Glutamatergic neuron (in vitro differentiated cells): Measurements from ENCODE around the gene CDH2. TPM values are rescaled to one million over a fixed set of nuclear protein-coding genes. Genes with fewer than 3 reads are reported as not detected.

Experiments used
- DNase-seq: peaks from one replicate; pipeline ENCODE4 v3.0.0; 2022
- H3K27ac Mint-ChIP-seq: one replicate; pipeline ENCODE4 v1.8.0; 2020; ENCODE audit warnings: mild to moderate bottlenecking, mixed read lengths, inconsistent platforms; ENCODE audit not compliant: unreplicated experiment
- H3K27me3 Mint-ChIP-seq: one replicate; pipeline ENCODE4 v1.8.0; 2020; ENCODE audit warnings: mild to moderate bottlenecking, moderate library complexity, mixed read lengths, inconsistent platforms; ENCODE audit not compliant: unreplicated experiment
- H3K36me3 Mint-ChIP-seq: one replicate; pipeline ENCODE4 v1.8.0; 2020; ENCODE audit warnings: mild to moderate bottlenecking, mixed read lengths, inconsistent platforms; ENCODE audit not compliant: unreplicated experiment
- H3K4me1 Mint-ChIP-seq: one replicate; pipeline ENCODE4 v1.8.0; 2020; ENCODE audit warnings: mild to moderate bottlenecking, low read depth, mixed read lengths, inconsistent platforms; ENCODE audit not compliant: unreplicated experiment
- H3K4me3 Mint-ChIP-seq: one replicate; pipeline ENCODE4 v1.8.0; 2020; ENCODE audit warnings: mild to moderate bottlenecking, mixed read lengths, inconsistent platforms; ENCODE audit not compliant: unreplicated experiment
- H3K9me3 Mint-ChIP-seq: one replicate; pipeline ENCODE4 v1.8.0; 2020; ENCODE audit warnings: mild to moderate bottlenecking, moderate library complexity, mixed read lengths, inconsistent platforms; ENCODE audit not compliant: unreplicated experiment
- total RNA-seq: library from RNA; stranded (reverse); fragmentation: NEBNext Ultra II Directional; extraction: Animal tissue kit (Norgen Biotek cat#: 25700); gene quantifications from one replicate; pipeline ENCODE4 v1.2.1, GENCODE V29; 2021; ENCODE audit not compliant: unreplicated experiment
- TF ChIP-seq, protein P1 (sequence below): fragments of 200-600 bp; sonication (generic); IDR thresholded peaks from one replicate; pipeline ENCODE4 v1.5.0; 2021; ENCODE audit not compliant: partially characterized antibody, unreplicated experiment

CDH2 gene
- total RNA-seq, 1 donor from 2014 or later, result 224 TPM

DNA sequence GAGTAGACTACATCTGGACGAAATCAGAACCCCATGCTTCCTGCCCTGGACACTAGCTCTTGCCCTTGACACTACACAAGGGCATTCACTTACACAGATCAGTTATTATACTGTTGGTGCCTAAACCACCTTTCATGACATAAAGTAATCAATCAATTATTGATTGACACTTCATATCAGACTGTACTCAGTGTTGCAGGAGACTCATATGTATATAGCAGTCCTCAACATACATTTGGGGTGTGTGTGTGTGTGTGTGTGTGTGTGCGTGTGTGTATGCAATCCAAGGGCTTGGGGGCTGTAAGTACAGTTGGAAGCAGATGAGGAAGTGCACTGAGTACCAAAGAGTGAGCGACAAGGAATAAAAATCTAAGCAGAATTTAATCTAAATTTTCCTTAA is 5.1 kb downstream of the CDH2 start:
- H3K4me3 Mint-ChIP-seq, result peak overlapping the region; percentile 75
- H3K36me3 Mint-ChIP-seq, result no peaks in the 10 kb centered on the region
- TF ChIP-seq, protein P1, sequence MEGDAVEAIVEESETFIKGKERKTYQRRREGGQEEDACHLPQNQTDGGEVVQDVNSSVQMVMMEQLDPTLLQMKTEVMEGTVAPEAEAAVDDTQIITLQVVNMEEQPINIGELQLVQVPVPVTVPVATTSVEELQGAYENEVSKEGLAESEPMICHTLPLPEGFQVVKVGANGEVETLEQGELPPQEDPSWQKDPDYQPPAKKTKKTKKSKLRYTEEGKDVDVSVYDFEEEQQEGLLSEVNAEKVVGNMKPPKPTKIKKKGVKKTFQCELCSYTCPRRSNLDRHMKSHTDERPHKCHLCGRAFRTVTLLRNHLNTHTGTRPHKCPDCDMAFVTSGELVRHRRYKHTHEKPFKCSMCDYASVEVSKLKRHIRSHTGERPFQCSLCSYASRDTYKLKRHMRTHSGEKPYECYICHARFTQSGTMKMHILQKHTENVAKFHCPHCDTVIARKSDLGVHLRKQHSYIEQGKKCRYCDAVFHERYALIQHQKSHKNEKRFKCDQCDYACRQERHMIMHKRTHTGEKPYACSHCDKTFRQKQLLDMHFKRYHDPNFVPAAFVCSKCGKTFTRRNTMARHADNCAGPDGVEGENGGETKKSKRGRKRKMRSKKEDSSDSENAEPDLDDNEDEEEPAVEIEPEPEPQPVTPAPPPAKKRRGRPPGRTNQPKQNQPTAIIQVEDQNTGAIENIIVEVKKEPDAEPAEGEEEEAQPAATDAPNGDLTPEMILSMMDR, result no peak
- no peak for DNase-seq
- peaks cover 18% of the 10 kb centered on the region for H3K4me1 Mint-ChIP-seq
- no peak overlapping the region for H3K27ac Mint-ChIP-seq
- peaks cover 14% of the 10 kb centered on the region for H3K27me3 Mint-ChIP-seq
- H3K9me3 Mint-ChIP-seq, result peaks cover 16% of the 10 kb centered on the region

DNA sequence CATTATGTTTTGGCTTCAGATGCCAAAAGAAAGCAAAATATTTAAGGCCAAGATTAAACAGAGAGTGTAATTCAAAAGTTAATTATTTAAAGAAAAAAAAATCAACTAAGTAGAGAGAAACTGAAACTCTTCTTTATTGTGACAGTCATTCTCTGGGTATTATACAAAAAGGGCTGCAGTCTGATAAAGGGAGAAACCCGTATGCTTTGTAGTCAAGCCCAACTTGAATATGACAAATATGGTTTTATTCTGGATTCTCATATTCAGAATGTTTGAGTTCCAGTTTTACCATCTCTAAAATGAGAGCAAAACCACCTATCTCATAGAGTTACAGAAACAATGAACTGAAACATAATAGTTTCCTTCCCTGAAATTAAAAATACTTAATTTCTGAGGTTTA is 8.2 kb downstream of the CDH2 start:
- H3K36me3 Mint-ChIP-seq, result no peaks in the 10 kb centered on the region
- H3K4me1 Mint-ChIP-seq, result peaks cover 16% of the 10 kb centered on the region

DNA sequence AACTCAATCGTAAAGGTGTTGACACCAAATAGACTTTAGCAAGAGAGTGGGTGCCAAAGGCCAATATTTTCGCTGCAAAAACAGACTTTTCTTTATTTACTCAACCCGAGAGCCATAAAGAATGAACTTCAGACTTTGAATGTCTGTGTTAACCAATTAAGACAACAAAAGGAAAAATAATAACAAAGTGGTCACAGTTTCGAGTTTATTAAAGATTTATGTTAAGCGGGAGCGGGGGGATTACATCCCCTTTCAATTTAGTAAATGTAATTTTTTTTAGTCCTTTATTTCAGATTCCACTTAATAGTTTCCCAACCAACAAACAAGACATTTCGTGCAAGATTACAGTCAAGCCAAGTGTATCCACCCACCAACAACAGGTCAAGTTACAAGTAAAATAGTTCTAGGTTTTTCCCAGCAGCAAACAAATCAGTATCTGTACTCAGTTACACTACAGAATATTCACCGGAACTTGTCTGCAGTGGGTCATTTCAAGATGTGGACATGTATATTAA is 9.0 kb downstream of the CDH2 start:
- H3K36me3 Mint-ChIP-seq, result no peaks in the 10 kb centered on the region
- H3K27ac Mint-ChIP-seq, result no peak overlapping the region
- DNase-seq, result no peak
- H3K4me3 Mint-ChIP-seq, result no peak overlapping the region
- no peaks in the 10 kb centered on the region for H3K27me3 Mint-ChIP-seq
- H3K4me1 Mint-ChIP-seq, result peaks cover 13% of the 10 kb centered on the region
- H3K9me3 Mint-ChIP-seq, result no peaks in the 10 kb centered on the region
- TF ChIP-seq, protein P1, result no peak

More for the DNA sequence above, 8.2 kb downstream of the CDH2 start:
- DNase-seq, result no peak
- Mint-ChIP-seq H3K4me3 (no peak overlapping the region), H3K27me3 (no peaks in the 10 kb centered on the region), H3K27ac (no peak overlapping the region), H3K9me3 (no peaks in the 10 kb centered on the region)
- TF ChIP-seq, protein P1, result no peak

DNA sequence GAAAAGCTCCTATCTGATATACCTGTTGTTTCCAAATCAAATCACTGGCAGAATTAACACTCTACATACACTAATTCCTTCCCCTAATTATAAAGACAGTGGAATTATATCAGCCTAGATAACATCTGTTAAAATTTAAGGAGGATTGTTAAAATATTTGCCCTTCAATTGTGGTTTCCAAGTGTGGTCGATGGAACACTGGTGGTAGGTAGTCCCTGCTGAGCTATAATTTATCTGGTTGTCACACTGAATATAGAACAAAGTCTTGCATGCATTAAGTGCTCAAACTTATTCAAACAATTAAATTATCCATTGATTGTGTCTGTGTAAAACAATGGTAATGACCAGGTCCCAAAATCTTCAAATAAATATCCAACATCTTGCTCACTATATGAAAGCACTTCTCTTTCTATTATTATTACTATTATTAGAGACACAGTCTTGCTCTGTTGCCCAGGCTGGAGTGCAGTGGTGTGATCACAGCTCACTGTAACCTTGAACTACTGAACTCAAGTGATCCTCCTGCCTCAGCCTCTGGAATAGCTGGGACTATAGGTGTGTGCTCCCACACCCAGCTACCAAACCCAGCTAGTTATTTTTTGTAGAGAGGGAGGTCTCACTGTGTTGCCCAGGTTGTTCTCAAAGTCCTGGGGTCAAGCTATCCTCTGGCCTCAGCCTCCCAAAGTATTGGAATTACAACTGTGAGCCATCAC is 12.0 kb downstream of the CDH2 start:
- Mint-ChIP-seq H3K4me1 (peaks cover 15% of the 10 kb centered on the region), H3K27ac (no peak overlapping the region), H3K36me3 (no peaks in the 10 kb centered on the region), H3K27me3 (no peaks in the 10 kb centered on the region), H3K9me3 (no peaks in the 10 kb centered on the region), H3K4me3 (no peak overlapping the region)
- DNase-seq, result no peak
- TF ChIP-seq, protein P1, result no peak

DNA sequence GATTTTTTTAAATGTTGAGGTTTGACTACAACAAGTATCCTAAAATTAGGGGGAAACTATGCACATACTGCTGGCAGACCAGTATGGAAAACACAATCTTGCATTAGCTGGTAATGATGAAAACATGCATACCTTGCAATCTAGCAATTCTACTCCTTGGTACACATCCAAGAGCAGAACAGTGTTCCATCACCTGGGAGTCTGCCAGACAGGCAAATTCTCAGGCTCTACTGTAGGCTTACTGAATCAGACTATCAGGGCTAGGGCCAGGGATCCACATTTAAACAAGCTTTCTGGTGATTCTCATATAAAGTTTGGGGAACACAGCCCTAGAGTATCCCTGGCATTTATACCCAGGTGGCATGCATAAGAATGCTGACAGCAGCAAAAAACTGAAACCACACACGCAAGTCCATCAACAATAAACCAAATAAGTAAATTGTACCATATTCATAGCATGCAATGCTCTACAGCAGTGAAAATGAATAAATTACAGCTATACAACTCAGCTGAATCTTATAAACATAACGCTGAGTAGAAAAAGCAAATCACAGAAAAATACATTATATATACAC is 13.6 kb downstream of the CDH2 start:
- no peaks in the 10 kb centered on the region for H3K36me3 Mint-ChIP-seq
- H3K27me3 Mint-ChIP-seq, result peaks cover 7% of the 10 kb centered on the region
- H3K4me1 Mint-ChIP-seq, result peaks cover 22% of the 10 kb centered on the region

More for the DNA sequence above, 13.6 kb downstream of the CDH2 start:
- Mint-ChIP-seq H3K27ac (no peak overlapping the region), H3K4me3 (no peak overlapping the region), H3K9me3 (no peaks in the 10 kb centered on the region)
- TF ChIP-seq, protein P1, result no peak
- no peak for DNase-seq
